Kidney (tissue), 14 donors: ENCODE measurements around the gene POU3F1. TPM values are rescaled to one million over a fixed set of nuclear protein-coding genes. Genes with fewer than 3 reads are reported as not detected.
A peak's percentile ranks its signal among the peaks of the same experiment; 100 is the strongest.

Experiments
- DNase-seq, 5 donors: peaks; one replicate each; pipeline ENCODE4 v3.0.0-alpha.2; 2013 to 2020
- FAIRE-seq: peaks from 2 replicates; lab custom pipeline; 2012; peaks lifted over from hg19 to GRCh38; lab: Jason Lieb, UNC
- H3K27ac ChIP-seq, 2 donors: one replicate each; pipeline ENCODE4 v1.7.0; 2013; ENCODE audit warnings: low read depth in 2 of 2, low read length in 2 of 2, inconsistent platforms in 1 of 2
- H3K27me3 ChIP-seq: one replicate; pipeline ENCODE4 v1.7.1; 2013; ENCODE audit warnings: low read length, inconsistent platforms; ENCODE audit not compliant: control insufficient read depth, insufficient read depth
- H3K36me3 ChIP-seq, 3 donors: one replicate each; pipeline versions ENCODE4 v1.7.0 to v1.7.1; 2013; ENCODE audit warnings: low read length in 3 of 3, control low read depth in 1 of 3, inconsistent platforms in 1 of 3; ENCODE audit not compliant: insufficient read depth in 3 of 3, control insufficient read depth in 2 of 3
- H3K4me1 ChIP-seq, 3 donors: one replicate each; pipeline versions ENCODE4 v1.7.0 to v1.7.1; 2013; ENCODE audit warnings: low read length in 3 of 3, inconsistent platforms in 1 of 3, low read depth in 1 of 3; ENCODE audit not compliant: control insufficient read depth in 2 of 3, insufficient read depth in 2 of 3
- H3K4me3 ChIP-seq, 3 donors: one replicate each; pipeline versions ENCODE4 v1.7.0 to v1.8.1; 2013; ENCODE audit warnings: low read length in 3 of 3, control low read depth in 1 of 3, inconsistent platforms in 1 of 3
- H3K9ac ChIP-seq, 3 donors: one replicate each; pipeline versions ENCODE4 v1.7.0 to v1.7.1; 2013; ENCODE audit warnings: low read length in 3 of 3, control low read depth in 1 of 3, inconsistent platforms in 1 of 3
- H3K9me3 ChIP-seq, 3 donors: one replicate each; pipeline versions ENCODE4 v1.7.0 to v1.7.1; 2013; ENCODE audit warnings: low read length in 3 of 3, control low read depth in 1 of 3, inconsistent platforms in 1 of 3; ENCODE audit not compliant: control insufficient read depth in 2 of 3, insufficient read depth in 1 of 3
- intact Hi-C: fragments of 100-400 bp; cut with DNase I; formaldehyde crosslinking; loops from one replicate; pipeline ENCODE4 v1.11.1; 2022
- polyA plus RNA-seq: library from polyadenylated mRNA; stranded (reverse); fragments of 350-450 nt; fragmentation: Illumina TruSeq; extraction: RNeasy Lipid Tissue Mini Kit (QIAGEN cat#74804); gene quantifications from one replicate; pipeline ENCODE4 v1.2.3, GENCODE V29; 2014; ENCODE audit warnings: low read depth, low replicate concordance; ENCODE audit not compliant: insufficient read depth
- total RNA-seq: library from RNA; stranded (reverse); fragmentation: NEBNext Ultra II Directional; extraction: Animal tissue kit (Norgen Biotek cat#: 25700); gene quantifications from one replicate; pipeline ENCODE4 v1.2.1, GENCODE V29; 2021
- TF ChIP-seq, protein P1 (sequence below): IDR thresholded peaks from 3 replicates; pipeline ENCODE4 v1.5.1; 2012; ENCODE audit warnings: mild to moderate bottlenecking, moderate library complexity, borderline replicate concordance; ENCODE audit not compliant: insufficient read depth; ENCODE audit errors: extremely low read depth
- donor health status: control.
- donor health status: control.
- donor health status: control.
- donor health status: control.
- donor health status: control.
- donor health status: DM: yes; HTN: yes; CAD: no.
- donor health status: Normal renal cell carcinoma (clear cell type).

The POU3F1 gene
- total and polyA plus RNA-seq, 2 donors from 2014 or later: not detected

DNA sequence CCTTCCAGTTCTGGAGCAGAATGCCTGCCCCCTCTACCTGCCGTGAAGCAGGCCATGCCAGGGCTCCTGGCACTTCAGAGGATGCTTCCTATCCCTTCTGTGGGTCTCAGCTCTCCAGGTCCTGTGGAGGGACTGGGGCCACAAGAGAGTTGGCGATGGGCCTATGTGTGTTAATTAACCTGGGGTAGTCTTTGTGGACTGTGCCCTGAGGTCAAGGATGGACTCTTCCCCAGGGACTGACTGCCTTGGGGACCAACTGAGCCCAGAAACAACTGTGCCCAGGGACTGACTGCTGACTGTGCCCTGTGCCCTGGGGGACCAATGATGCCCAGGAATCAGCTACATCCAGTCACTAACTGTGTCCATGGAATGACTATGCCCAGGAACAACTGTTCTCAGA, 37.5 kb upstream of the POU3F1 start:
- TF ChIP-seq, protein P1, sequence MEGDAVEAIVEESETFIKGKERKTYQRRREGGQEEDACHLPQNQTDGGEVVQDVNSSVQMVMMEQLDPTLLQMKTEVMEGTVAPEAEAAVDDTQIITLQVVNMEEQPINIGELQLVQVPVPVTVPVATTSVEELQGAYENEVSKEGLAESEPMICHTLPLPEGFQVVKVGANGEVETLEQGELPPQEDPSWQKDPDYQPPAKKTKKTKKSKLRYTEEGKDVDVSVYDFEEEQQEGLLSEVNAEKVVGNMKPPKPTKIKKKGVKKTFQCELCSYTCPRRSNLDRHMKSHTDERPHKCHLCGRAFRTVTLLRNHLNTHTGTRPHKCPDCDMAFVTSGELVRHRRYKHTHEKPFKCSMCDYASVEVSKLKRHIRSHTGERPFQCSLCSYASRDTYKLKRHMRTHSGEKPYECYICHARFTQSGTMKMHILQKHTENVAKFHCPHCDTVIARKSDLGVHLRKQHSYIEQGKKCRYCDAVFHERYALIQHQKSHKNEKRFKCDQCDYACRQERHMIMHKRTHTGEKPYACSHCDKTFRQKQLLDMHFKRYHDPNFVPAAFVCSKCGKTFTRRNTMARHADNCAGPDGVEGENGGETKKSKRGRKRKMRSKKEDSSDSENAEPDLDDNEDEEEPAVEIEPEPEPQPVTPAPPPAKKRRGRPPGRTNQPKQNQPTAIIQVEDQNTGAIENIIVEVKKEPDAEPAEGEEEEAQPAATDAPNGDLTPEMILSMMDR: no peak
- intact Hi-C loops: no loop called here
- Histone ChIP-seq H3K4me3 (no peak overlapping the region), H3K4me1 (peaks cover 0 to 4% (median 0%) of the 10 kb centered on the region in 3 donors), H3K27me3 (no peaks in the 10 kb centered on the region), H3K36me3 (no peaks in the 10 kb centered on the region), H3K9me3 (no peaks in the 10 kb centered on the region), H3K9ac (no peak overlapping the region), H3K27ac (no peak overlapping the region)
- no peak for DNase-seq
- no peak for FAIRE-seq

DNA sequence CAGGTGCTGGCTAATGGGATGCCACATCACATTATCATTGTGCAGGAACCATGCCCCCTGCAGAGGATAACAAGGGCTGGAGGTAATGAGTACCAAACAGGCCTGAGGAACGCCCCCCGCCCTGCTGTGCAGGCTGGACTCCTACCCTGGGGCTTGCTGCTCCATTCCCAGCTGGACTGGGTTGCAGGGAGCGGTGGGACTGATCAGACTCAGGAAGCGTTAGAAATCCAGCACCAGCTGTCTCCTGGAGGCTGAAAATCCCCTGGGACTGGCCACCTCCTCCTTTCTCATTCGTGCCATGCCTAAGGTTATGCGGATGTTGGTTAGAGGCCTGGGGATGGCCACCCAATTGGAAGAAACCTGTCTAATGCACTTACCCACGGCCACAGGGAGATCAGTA, 36.9 kb upstream of the POU3F1 start:
- Histone ChIP-seq H3K4me1 (peaks cover 0 to 4% (median 0%) of the 10 kb centered on the region in 3 donors), H3K27ac (no peak overlapping the region), H3K9ac (no peak overlapping the region), H3K27me3 (no peaks in the 10 kb centered on the region), H3K4me3 (no peak overlapping the region), H3K36me3 (no peaks in the 10 kb centered on the region), H3K9me3 (no peaks in the 10 kb centered on the region)
- no peak for DNase-seq
- TF ChIP-seq, protein P1: no peak
- no peak for FAIRE-seq
- intact Hi-C loops: no loop called here

DNA sequence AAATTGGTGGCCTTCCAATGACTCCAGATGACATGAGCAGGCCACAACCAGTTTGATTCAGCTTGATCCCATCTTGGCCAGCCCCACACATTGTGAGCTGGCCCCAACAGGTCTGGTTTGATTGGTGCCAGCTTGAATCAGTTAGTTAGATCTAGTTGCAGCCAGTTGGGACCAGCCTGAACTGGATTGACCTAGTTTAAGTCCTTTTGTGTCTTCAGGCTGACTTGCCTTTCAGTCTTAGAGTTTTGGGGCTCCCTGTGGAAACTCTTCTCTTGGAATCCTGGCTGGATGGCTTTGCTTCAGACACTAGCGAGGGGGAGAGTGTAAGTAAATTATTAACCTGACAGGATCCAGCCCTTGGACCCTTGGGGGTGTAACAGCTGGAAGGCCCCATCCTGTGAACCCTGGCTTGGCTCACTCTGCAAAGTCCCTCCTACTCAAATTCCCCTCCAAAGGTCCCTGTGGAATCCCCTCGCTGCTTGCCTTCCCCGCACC, 36.2 kb upstream of the POU3F1 start:
- no peak for FAIRE-seq
- intact Hi-C loops: no loop called here
- H3K36me3 ChIP-seq: no peaks in the 10 kb centered on the region

More for the DNA sequence above, 36.2 kb upstream of the POU3F1 start:
- DNase-seq: peak in 3 of 5 donors; percentile 33 to 63 (median 37)
- H3K27me3 ChIP-seq: no peaks in the 10 kb centered on the region
- no peak overlapping the region for H3K27ac ChIP-seq
- no peaks in the 10 kb centered on the region for H3K9me3 ChIP-seq
- H3K9ac ChIP-seq: no peak overlapping the region
- H3K4me1 ChIP-seq: peaks cover 0 to 4% (median 0%) of the 10 kb centered on the region in 3 donors
- no peak overlapping the region for H3K4me3 ChIP-seq
- TF ChIP-seq, protein P1: no peak
